ENCODE measurements around the gene CFAP206. TPM values are rescaled to one million over a fixed set of nuclear protein-coding genes. Genes with fewer than 3 reads are reported as not detected.

CFAP206 gene
- polyA plus RNA-seq, 1 donor from 2014 or later: 6.6 TPM

DNA sequence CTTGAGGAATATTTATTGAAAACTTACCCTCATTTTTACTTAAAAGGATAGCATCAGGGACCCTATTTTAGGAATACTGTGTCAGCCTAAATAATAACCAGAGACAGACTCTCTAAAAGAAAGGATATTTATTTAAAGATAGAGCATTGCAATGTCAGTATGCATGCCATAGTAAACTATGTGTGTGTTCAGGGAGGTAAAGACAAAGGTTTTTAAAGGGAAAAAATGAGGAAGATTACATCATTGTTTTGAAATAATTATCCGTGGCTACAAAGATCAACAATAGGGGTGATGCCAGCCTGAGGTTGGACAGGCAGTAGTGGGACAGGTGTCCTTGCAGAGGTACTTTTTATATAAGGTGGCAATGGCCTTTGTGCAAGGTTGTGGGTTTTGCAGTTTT lies 23.7 kb upstream of the CFAP206 start:
- Histone ChIP-seq H3K9me3 (ENCODE audit: low read length) (no peaks in the 10 kb centered on the region), H4K20me1 (ENCODE audit: insufficient read depth) (no peaks in the 10 kb centered on the region), H3K27ac (ENCODE audit: low read length) (no peak overlapping the region), H3K36me3 (ENCODE audit: insufficient read depth, low read length) (no peaks in the 10 kb centered on the region), H3K9me2 (ENCODE audit: insufficient read depth, low read length) (no peaks in the 10 kb centered on the region), H3K4me3 (ENCODE audit: low read length) (no peak overlapping the region), H3K79me2 (replicated peaks; ENCODE audit: insufficient read depth, low read length) (no peaks in the 10 kb centered on the region), H3K27me3 (ENCODE audit: insufficient read depth, low read depth, low read length) (no peaks in the 10 kb centered on the region), H3K4me2 (ENCODE audit: low read length) (no peak overlapping the region), H2AFZ (ENCODE audit: low read depth, low read length) (no peak overlapping the region), H3K9ac (ENCODE audit: low read length) (no peak overlapping the region), H3F3A (ENCODE audit: insufficient read depth, low read length, poor library complexity, severe bottlenecking) (no peaks in the 10 kb centered on the region)
- TF ChIP-seq EZH2 (IDR thresholded peaks at IDR 0.05; ENCODE audit: borderline replicate concordance, insufficient read depth, low read length, poor library complexity, severe bottlenecking) (no peak), TAF1 (IDR thresholded peaks at IDR 0.05; ENCODE audit: low read depth) (no peak), SMC3 (conservative IDR thresholded peaks at IDR 0.05; ENCODE audit: poor library complexity) (no peak), RAD21 (conservative IDR thresholded peaks at IDR 0.05) (no peak)
- TF ChIP-seq, protein P1, sequence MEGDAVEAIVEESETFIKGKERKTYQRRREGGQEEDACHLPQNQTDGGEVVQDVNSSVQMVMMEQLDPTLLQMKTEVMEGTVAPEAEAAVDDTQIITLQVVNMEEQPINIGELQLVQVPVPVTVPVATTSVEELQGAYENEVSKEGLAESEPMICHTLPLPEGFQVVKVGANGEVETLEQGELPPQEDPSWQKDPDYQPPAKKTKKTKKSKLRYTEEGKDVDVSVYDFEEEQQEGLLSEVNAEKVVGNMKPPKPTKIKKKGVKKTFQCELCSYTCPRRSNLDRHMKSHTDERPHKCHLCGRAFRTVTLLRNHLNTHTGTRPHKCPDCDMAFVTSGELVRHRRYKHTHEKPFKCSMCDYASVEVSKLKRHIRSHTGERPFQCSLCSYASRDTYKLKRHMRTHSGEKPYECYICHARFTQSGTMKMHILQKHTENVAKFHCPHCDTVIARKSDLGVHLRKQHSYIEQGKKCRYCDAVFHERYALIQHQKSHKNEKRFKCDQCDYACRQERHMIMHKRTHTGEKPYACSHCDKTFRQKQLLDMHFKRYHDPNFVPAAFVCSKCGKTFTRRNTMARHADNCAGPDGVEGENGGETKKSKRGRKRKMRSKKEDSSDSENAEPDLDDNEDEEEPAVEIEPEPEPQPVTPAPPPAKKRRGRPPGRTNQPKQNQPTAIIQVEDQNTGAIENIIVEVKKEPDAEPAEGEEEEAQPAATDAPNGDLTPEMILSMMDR (IDR thresholded peaks at IDR 0.05; ENCODE audit: poor library complexity, severe bottlenecking): no peak

DNA sequence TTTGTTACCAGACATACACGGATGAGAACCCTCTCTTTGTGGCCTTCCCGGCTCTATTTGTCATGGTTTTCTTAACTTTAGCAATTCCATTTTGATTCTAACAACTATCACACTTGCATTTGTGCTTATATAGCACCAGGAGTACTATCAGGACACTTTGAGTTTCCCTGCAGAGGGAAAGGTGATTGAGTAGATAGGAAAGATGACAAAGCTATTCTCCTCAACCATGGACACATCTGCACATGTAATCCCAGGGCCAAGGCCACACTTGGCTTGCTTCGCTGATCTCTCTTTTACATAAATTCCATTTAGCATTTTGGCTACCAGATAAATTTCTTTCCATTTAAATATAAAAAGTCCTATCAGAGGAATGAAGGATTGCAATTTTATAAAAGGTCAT lies 23.3 kb upstream of the CFAP206 start:
- no peaks in the 10 kb centered on the region for H3K79me2 ChIP-seq (replicated peaks; ENCODE audit: insufficient read depth, low read length)
- H3K27ac ChIP-seq (ENCODE audit: low read length): no peak overlapping the region
- H4K20me1 ChIP-seq (ENCODE audit: insufficient read depth): no peaks in the 10 kb centered on the region
- H3K9me3 ChIP-seq (ENCODE audit: low read length): no peaks in the 10 kb centered on the region
- H2AFZ ChIP-seq (ENCODE audit: low read depth, low read length): no peak overlapping the region
- no peak overlapping the region for H3K9ac ChIP-seq (ENCODE audit: low read length)
- TF ChIP-seq, protein P1 (IDR thresholded peaks at IDR 0.05; ENCODE audit: poor library complexity, severe bottlenecking): no peak
- TF ChIP-seq SMC3 (conservative IDR thresholded peaks at IDR 0.05; ENCODE audit: poor library complexity) (no peak), POLR2AphosphoS5 (IDR thresholded peaks at IDR 0.05) (no peak), RAD21 (conservative IDR thresholded peaks at IDR 0.05) (no peak), EZH2 (IDR thresholded peaks at IDR 0.05; ENCODE audit: borderline replicate concordance, insufficient read depth, low read length, poor library complexity, severe bottlenecking) (no peak), TAF1 (IDR thresholded peaks at IDR 0.05; ENCODE audit: low read depth) (no peak), EP300 (conservative IDR thresholded peaks at IDR 0.05; ENCODE audit: poor library complexity, severe bottlenecking) (no peak), MXI1 (conservative IDR thresholded peaks at IDR 0.05; ENCODE audit: poor library complexity, severe bottlenecking) (no peak)
- TF ChIP-seq, protein P2, sequence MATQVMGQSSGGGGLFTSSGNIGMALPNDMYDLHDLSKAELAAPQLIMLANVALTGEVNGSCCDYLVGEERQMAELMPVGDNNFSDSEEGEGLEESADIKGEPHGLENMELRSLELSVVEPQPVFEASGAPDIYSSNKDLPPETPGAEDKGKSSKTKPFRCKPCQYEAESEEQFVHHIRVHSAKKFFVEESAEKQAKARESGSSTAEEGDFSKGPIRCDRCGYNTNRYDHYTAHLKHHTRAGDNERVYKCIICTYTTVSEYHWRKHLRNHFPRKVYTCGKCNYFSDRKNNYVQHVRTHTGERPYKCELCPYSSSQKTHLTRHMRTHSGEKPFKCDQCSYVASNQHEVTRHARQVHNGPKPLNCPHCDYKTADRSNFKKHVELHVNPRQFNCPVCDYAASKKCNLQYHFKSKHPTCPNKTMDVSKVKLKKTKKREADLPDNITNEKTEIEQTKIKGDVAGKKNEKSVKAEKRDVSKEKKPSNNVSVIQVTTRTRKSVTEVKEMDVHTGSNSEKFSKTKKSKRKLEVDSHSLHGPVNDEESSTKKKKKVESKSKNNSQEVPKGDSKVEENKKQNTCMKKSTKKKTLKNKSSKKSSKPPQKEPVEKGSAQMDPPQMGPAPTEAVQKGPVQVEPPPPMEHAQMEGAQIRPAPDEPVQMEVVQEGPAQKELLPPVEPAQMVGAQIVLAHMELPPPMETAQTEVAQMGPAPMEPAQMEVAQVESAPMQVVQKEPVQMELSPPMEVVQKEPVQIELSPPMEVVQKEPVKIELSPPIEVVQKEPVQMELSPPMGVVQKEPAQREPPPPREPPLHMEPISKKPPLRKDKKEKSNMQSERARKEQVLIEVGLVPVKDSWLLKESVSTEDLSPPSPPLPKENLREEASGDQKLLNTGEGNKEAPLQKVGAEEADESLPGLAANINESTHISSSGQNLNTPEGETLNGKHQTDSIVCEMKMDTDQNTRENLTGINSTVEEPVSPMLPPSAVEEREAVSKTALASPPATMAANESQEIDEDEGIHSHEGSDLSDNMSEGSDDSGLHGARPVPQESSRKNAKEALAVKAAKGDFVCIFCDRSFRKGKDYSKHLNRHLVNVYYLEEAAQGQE (IDR thresholded peaks at IDR 0.05; ENCODE audit: borderline replicate concordance): no peak
- H3K27me3 ChIP-seq (ENCODE audit: insufficient read depth, low read depth, low read length): no peaks in the 10 kb centered on the region
- no peaks in the 10 kb centered on the region for H3K36me3 ChIP-seq (ENCODE audit: insufficient read depth, low read length)
- no peaks in the 10 kb centered on the region for H3F3A ChIP-seq (ENCODE audit: insufficient read depth, low read length, poor library complexity, severe bottlenecking)
- H3K4me2 ChIP-seq (ENCODE audit: low read length): no peak overlapping the region
- H3K4me3 ChIP-seq (ENCODE audit: low read length): no peak overlapping the region
- H3K9me2 ChIP-seq (ENCODE audit: insufficient read depth, low read length): no peaks in the 10 kb centered on the region

Data from neural cell (in vitro differentiated cells).